ENCODE results near the gene TRAF3. TPM values are rescaled to one million over a fixed set of nuclear protein-coding genes. Genes with fewer than 3 reads are reported as not detected.
A peak's percentile ranks its signal among the peaks of the same experiment; 100 is the strongest.
"Not testable (repeated sequence)": the region's sequence is repeated elsewhere in the genome, so short reads cannot be mapped to it uniquely, and the experiment has no call there.

The TRAF3 gene
- total RNA-seq, 1 experiment from 2014 or later, result 14.0 TPM

DNA sequence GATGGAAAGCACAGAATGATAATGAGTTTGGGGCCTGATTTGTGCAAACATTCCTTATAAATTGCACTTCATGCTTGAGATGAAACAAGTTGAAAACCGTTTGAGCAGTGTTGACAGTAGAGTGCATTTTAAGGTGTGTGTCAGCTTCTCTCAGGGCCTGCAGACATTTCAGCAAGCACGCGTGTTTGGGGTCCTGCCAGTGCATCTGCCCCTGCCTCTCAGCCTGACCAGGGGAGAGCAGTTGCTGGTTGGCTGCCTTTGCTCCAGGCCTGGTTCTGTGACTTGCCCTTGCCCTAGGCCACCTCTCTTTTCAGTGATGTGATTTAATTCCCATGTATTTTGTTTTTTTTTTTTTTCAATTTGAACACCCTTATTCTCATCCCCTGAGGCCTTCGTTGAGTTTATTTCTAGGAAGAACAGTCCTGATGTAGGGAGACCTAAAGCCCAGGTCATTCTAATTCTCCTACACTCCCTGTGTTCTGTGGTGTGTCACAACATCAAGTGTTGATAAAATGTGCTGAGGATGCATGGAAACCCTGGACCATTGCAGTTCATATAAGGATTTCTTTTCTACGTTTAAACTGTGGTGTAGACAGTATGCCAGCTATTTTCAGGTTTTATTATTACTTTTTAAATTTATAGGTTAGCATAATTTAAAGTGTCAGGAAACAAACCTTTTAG is 105.1 kb downstream of the TRAF3 start:
- peaks cover 5% of the 10 kb centered on the region; the same call in 1 of the 2 replicates for H3K4me1 ChIP-seq
- H3K4me3 ChIP-seq, result no peak overlapping the region
- no peaks in the 10 kb centered on the region for H3K9me3 ChIP-seq (replicated peaks)
- DNase-seq, result peak; percentile 66 to 71
- no peaks in the 10 kb centered on the region for H3K27me3 ChIP-seq
- H3K36me3 ChIP-seq, result no peaks in the 10 kb centered on the region
- no peak overlapping the region for H3K27ac ChIP-seq

GRCh38 chr14:102883089-102883541 is 105.9 kb downstream of the TRAF3 start:
- H3K36me3 ChIP-seq, result no peaks in the 10 kb centered on the region
- no peaks in the 10 kb centered on the region for H3K27me3 ChIP-seq
- no peak for DNase-seq
- H3K4me1 ChIP-seq, result peaks cover 5% of the 10 kb centered on the region; the same call in 1 of the 2 replicates
- H3K9me3 ChIP-seq (replicated peaks), result no peaks in the 10 kb centered on the region
- H3K27ac ChIP-seq, result no peak overlapping the region
- H3K4me3 ChIP-seq, result no peak overlapping the region

DNA sequence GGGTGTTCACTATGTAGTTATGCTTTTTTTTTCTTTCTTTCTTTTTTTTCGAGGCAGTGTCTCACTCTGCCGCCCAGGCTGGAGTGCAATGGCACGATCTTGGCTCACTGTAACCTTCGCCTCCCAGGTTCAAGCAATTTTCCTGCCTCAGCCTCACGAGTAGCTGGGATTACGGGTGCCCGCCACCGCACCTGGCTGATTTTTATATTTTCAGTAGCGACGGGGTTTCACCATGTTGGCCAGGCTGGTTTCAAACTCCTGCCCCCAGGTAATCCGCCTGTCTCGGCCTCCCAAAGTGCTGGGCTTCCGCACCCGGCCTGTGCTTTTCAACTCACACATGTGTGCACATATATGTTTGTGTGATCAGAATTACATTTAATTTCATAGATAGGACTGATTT is 106.3 kb downstream of the TRAF3 start:
- H3K36me3 ChIP-seq, result no peaks in the 10 kb centered on the region
- H3K4me1 ChIP-seq, result peaks cover 5% of the 10 kb centered on the region; the same call in 1 of the 2 replicates
- no peaks in the 10 kb centered on the region for H3K9me3 ChIP-seq (replicated peaks)
- DNase-seq, result no peak
- no peak overlapping the region for H3K4me3 ChIP-seq
- H3K27me3 ChIP-seq, result no peaks in the 10 kb centered on the region
- H3K27ac ChIP-seq, result no peak overlapping the region

DNA sequence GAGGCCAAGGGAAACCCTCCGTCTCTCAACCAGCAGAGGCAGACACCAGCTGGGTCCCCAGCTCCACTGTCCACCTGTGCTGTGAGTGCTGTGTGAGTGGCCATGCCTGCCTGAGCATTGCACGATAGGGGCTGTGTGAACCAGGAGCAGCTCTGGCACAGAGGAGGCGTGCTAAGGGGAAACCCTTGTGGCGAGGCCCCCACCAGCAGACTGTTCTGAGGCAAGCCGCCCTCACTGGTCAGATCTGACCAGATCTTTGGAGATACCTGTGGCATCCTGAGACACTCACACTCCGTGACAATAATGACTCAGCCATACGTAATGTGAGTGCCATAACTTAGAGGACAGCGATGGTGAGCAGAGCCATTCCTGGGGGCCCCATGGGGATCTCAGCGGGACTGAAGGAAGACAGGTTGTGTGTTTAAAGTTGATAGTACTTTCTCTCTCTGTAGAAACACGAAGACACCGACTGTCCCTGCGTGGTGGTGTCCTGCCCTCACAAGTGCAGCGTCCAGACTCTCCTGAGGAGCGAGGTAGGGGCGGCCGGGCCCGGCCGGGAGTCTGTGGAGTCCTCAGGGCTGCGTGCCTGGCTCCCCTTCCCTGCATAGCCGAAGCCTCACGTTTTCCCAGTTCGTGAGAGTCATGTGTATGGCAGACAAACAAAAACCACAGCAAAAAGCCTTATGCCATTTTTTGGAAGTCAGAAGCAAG is 108.6 kb downstream of the TRAF3 start:
- Histone ChIP-seq H3K4me3 (no peak overlapping the region), H3K9me3 (replicated peaks) (no peaks in the 10 kb centered on the region)

GRCh38 chr14:102888748-102889147 is 111.5 kb downstream of the TRAF3 start:
- Histone ChIP-seq H3K4me1 (no peaks in the 10 kb centered on the region), H3K27ac (no peak overlapping the region), H3K27me3 (no peaks in the 10 kb centered on the region), H3K9me3 (replicated peaks) (no peaks in the 10 kb centered on the region), H3K36me3 (no peaks in the 10 kb centered on the region), H3K4me3 (no peak overlapping the region)
- DNase-seq, result no peak

More for the DNA sequence above, 108.6 kb downstream of the TRAF3 start:
- H3K4me1 ChIP-seq, result peaks cover 5% of the 10 kb centered on the region; the same call in 1 of the 2 replicates
- H3K27ac ChIP-seq, result no peak overlapping the region
- H3K36me3 ChIP-seq, result no peaks in the 10 kb centered on the region
- DNase-seq, result no peak
- no peaks in the 10 kb centered on the region for H3K27me3 ChIP-seq

DNA sequence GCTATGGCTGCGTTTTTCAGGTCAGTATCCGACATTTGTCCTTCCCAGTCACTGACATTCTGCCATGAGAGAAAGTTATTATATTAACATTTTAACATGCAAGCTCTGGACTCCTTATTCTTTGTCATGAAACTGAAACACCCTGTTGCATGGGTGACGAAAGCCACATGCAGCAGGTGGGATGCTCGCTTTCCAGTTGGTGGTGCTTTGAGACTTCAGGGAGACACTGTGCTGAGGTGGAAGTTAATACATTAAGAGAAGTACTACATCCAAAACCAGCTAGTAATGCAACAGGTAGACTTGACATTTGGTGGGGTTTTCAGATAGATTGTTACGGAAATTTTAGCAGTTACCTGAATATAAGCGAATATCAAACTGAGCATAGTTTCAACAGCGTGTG is 112.4 kb downstream of the TRAF3 start:
- H3K9me3 ChIP-seq (replicated peaks), result no peaks in the 10 kb centered on the region
- no peak for DNase-seq
- no peak overlapping the region for H3K27ac ChIP-seq
- H3K36me3 ChIP-seq, result no peaks in the 10 kb centered on the region
- H3K4me3 ChIP-seq, result no peak overlapping the region
- no peaks in the 10 kb centered on the region for H3K27me3 ChIP-seq
- H3K4me1 ChIP-seq, result no peaks in the 10 kb centered on the region

GRCh38 chr14:102891111-102891510 is 113.9 kb downstream of the TRAF3 start:
- no peaks in the 10 kb centered on the region for H3K9me3 ChIP-seq (replicated peaks)
- H3K4me3 ChIP-seq, result no peak overlapping the region
- no peaks in the 10 kb centered on the region for H3K4me1 ChIP-seq
- no peaks in the 10 kb centered on the region for H3K27me3 ChIP-seq
- DNase-seq, result no peak
- H3K27ac ChIP-seq, result no peak overlapping the region
- H3K36me3 ChIP-seq, result no peaks in the 10 kb centered on the region

- Histone ChIP-seq H3K27ac (no peak overlapping the region), H3K9me3 (replicated peaks) (no peaks in the 10 kb centered on the region), H3K36me3 (no peaks in the 10 kb centered on the region), H3K4me1 (no peaks in the 10 kb centered on the region), H3K27me3 (no peaks in the 10 kb centered on the region), H3K4me3 (no peak overlapping the region)
- DNase-seq, result no peak
These were observed 114.3 kb downstream of the TRAF3 start for GRCh38 chr14:102891556-102891955.

- Histone ChIP-seq H3K27me3 (no peaks in the 10 kb centered on the region), H3K9me3 (replicated peaks) (no peaks in the 10 kb centered on the region), H3K27ac (no peak overlapping the region), H3K4me3 (no peak overlapping the region), H3K4me1 (no peaks in the 10 kb centered on the region), H3K36me3 (no peaks in the 10 kb centered on the region)
- DNase-seq, result no peak
These were observed 115.4 kb downstream of the TRAF3 start for GRCh38 chr14:102892651-102893050.

GRCh38 chr14:102893452-102893851 is 116.2 kb downstream of the TRAF3 start:
- H3K4me1 ChIP-seq, result no peaks in the 10 kb centered on the region
- H3K27me3 ChIP-seq, result no peaks in the 10 kb centered on the region
- H3K27ac ChIP-seq, result no peak overlapping the region
- H3K9me3 ChIP-seq (replicated peaks), result no peaks in the 10 kb centered on the region
- no peaks in the 10 kb centered on the region for H3K36me3 ChIP-seq
- no peak overlapping the region for H3K4me3 ChIP-seq
- DNase-seq, result peak in 1 of 2 experiments; percentile 15

DNA sequence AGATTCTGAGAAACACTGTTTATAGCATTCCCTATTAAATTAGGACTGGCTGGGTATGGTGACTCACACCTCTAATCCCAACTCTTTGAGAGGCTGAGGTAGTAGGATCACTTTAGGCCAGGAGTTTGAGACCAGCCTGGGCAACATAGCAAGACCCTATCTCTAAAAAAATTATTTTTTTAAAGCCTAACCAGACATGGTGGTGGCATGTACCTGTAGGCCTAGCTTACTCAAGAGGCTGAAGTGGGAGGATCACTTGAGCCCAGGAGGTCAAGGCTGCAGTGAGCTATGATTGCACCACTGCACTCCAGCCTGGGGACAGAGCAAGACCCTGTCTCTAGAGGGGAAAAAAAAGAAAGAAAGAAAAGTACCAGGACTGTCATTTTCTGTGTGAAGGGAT is 119.5 kb downstream of the TRAF3 start:
- not testable (repeated sequence) for H3K4me1 ChIP-seq; H3K36me3 ChIP-seq; H3K4me3 ChIP-seq; H3K27ac ChIP-seq; H3K27me3 ChIP-seq; H3K9me3 ChIP-seq (replicated peaks); DNase-seq

DNA sequence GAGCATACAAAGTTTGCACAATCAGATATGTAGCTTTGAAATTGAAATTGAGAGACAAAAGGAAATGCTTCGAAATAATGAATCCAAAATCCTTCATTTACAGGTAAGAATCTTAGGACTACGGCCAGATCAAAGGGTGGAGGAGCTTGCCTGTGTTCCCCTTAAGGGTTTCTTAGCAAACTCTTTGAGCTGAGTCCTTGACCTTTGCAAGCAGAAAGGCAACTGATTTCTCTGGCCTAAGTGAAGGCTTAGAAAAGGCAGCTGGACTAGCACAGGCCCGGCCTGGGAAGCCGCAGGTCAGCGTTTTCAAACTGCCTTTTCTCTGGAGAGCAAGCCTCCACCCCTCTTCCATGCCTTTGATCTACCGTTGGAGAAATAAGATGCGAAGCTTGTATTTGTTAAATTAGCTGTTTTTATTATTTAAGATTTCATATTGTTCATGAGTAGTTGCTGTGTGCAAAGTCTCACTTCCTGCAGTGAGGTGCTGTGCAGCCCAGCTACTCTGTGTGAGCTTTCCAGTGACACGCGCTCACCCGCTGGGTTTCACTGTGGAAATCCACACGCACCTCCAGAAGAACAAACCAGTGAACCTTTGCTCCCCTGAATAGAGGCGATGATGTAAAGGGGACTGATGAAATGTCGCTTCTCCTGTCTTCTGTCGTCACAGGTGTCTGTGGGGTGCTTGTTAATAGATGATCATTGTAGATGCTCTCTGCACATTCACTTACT is 120.2 kb downstream of the TRAF3 start:
- DNase-seq, result no peak
- H3K36me3 ChIP-seq, result no peaks in the 10 kb centered on the region
- H3K9me3 ChIP-seq (replicated peaks), result no peaks in the 10 kb centered on the region
- H3K4me3 ChIP-seq, result no peak overlapping the region
- H3K27ac ChIP-seq, result no peak overlapping the region
- no peaks in the 10 kb centered on the region for H3K27me3 ChIP-seq
- H3K4me1 ChIP-seq, result no peaks in the 10 kb centered on the region

DNA sequence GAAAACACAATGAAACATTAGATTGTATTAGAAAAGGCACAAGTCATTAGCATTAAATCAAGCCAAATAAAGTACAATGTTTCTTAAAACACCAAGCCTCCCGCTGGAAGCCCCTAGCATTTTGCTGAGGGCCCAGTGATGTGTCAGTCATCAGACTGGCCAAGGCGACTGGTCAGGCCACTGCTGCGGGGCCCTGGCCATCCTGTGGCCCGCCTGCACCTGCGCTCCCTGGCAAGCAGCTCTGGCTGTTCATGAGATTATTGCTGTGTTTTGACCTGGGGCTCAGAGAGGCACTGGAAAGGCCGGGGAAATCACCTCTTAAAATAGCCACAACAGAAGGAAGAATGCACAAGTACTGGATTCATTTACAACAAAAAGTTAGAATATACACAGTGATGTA is 121.0 kb downstream of the TRAF3 start:
- DNase-seq, result no peak
- Histone ChIP-seq H3K4me1 (no peaks in the 10 kb centered on the region), H3K36me3 (no peaks in the 10 kb centered on the region)

GRCh38 chr14:102898776-102899515 is 121.7 kb downstream of the TRAF3 start:
- DNase-seq, result no peak
- no peaks in the 10 kb centered on the region for H3K9me3 ChIP-seq (replicated peaks)
- H3K4me3 ChIP-seq, result no peak overlapping the region
- H3K4me1 ChIP-seq, result no peaks in the 10 kb centered on the region
- H3K27me3 ChIP-seq, result no peaks in the 10 kb centered on the region
- no peak overlapping the region for H3K27ac ChIP-seq
- no peaks in the 10 kb centered on the region for H3K36me3 ChIP-seq

More for the DNA sequence above, 121.0 kb downstream of the TRAF3 start:
- no peaks in the 10 kb centered on the region for H3K9me3 ChIP-seq (replicated peaks)
- H3K4me3 ChIP-seq, result no peak overlapping the region
- no peaks in the 10 kb centered on the region for H3K27me3 ChIP-seq
- no peak overlapping the region for H3K27ac ChIP-seq

Measured in SJCRH30 (cell line).